Dermis microvascular lymphatic vessel endothelial cell (primary cell): ENCODE data around the gene HDGF. TPM values are rescaled to one million over a fixed set of nuclear protein-coding genes. Genes with fewer than 3 reads are reported as not detected.

Source experiments
- DNase-seq, 2 donors: peaks; one replicate each; pipeline versions ENCODE4 v3.0.0 to v3.0.0-alpha.2; 2010; ENCODE audit warnings: low read depth in 2 of 2
- total RNA-seq: library from RNA; depleted of rRNA; stranded (reverse); fragments of >200 nt; gene quantifications from 2 replicates; pipeline ENCODE4 v1.2.1, GENCODE V29; 2014

The HDGF gene
- total RNA-seq, 1 donor from 2014 or later, result 114 TPM

GRCh38 chr1:156700736-156701531 lies 50.5 kb downstream of the HDGF start:
- DNase-seq, result no peak

DNA sequence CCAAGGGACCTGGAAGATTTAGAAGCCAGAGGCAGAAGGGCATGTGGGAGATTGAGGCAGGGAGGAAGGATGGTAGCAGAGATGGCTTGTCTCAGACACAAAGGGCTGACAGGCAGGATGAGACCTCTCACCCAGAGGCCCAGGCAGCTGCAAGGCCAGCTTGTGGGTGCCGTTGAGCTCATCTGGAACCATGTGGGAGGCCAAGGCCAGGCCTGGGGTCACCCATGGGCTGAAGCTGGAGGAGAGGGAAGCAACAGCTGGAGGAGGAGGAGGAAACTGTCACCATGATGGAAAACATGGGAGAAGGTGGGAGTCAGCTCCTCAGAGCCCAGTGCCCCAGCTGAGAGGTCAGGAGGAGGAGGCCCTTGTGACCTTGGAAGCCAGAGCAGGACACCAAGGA lies 52.5 kb downstream of the HDGF start:
- no peak for DNase-seq

DNA sequence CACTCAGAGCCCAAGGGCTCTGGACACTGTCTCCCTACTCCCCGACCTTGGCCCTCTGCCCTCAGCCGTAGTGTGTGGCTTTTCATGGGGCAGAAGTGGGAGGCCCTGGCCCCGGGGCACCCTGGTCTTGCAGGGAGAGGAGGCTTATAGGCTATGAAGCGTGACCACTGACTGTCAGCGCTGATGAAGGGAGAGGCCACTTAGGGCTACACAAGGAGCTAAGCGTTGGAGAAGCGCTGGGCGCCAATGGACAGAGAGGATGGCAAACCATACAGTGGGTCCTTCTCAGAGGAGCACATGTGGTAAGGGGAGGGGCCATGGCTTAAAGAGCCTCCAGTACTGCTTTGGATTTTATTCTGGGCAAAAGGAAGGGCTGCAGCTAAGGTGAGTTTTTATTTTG lies 54.0 kb downstream of the HDGF start:
- DNase-seq, result no peak

- DNase-seq, result no peak
Measured at GRCh38 chr1:156696755-156697154, 54.7 kb downstream of the HDGF start.

GRCh38 chr1:156694690-156694962 lies 56.8 kb downstream of the HDGF start:
- DNase-seq, result no peak

DNA sequence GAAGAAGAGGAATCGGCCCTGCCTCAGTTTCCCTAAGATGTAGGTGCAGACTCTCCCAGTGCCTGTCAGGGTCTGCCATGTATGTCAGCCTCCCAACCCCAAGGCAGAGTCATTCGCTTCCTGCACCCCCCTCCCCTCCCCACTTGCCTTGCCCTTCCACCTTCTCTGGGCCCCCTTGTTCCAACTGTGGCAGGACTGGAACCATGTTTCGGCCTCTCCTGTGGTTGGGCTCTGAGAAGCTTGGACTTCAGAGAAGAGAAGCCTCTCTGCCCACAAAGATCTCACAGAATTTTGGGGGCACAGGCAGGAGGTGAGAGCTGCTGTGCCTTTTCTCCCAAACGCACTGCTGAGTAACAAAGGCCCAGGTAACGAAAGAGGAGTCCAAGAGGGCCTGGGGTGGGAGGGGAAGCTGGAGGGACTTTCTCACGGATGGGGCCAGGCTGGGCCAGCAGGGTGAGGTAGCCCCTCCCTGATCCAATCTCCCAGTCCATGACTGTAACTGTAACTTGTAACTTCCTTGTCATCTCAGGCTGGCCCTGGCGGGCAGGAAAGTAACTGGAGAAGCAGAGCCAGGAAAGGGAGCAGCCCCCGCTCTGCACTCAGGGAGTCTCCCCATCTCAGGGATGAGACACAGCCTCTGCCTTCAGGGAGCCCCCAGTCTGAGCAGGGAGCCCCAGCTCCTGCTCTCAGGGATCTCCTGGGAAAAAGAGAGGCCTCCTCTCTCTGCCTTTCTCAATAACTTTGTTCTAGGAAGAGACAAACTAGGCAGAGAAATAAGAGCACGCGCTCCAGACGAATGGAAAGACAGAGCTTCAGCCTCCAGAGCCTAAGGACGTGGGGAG lies 57.4 kb downstream of the HDGF start:
- no peak for DNase-seq

DNA sequence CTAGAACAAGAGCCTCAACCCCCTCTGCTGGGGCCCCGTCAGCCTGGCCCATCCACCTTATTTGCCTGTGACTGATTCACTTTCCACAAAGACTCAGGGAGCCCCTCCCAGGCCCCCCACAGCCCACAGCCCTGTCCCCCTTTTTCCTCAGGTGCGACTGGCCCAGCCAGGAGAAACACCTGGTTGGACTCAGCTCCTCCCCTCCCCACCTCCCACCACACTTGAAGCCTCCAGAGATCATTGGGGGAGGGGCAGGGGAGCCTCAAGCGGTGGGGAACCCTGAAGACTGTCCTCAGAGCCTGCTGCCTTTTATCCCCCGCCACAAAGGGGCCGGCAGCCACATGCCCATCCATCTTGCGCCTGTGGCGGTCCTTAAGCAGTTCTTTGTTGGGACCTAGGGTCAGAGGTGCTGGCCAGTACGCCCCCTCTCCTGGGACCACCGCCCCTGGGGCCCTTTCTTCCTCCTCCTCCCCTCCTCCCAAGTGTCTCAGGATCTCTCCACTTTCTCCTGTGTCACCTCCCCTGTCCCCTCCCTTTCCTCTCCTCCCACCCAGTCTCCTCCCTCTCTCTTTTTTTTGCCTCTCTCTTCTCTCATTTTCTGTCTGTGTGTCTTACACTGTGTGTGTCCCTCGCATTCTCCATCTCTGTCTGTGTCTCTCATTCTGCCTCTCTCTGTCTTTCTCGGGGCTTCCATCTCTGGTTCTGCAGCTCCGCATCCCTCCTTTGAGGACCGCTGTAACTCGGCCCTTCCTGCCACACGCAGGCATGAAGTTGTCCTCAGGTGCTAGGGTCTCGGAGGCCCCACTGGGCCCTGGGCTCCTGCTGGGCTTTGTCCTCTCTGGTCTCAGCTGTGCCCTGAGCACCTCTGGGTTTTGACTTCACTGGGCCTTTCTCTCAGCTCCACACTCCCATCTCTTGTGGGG lies 58.3 kb downstream of the HDGF start:
- no peak for DNase-seq

DNA sequence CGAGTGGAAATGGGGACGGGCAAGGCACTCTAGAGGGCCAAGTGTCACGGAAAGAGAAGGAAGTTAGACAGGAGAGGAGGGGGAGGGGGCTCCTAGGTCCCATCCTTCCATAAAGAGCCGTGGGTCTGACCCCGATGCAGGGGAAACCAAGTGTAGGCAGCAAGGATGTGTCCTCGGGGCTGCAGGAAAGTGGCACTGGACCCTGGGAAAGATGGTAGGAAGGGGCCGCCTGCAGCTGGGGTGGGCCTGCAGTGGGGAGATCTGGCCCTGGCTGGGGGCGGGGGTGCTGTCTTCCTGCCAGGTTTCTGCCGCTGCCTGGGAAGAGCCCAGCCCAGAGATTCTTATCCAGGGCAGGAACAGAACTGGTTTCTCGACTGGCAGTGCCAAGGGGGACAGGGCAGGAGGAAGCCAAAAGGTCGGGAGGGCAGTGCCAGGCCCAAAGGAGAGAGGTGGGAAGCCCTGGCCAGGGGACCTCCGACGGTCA lies 59.0 kb downstream of the HDGF start:
- no peak for DNase-seq

Other genes with a start within 250 kb of the HDGF start
- gene IQGAP3, start 179.1 kb downstream of the HDGF start, total RNA-seq, result 6.8 and 12.8 TPM in 2 replicates
- gene TTC24, start 172.0 kb downstream of the HDGF start, total RNA-seq, result not detected in 2 replicates
- gene NAXE, start 159.9 kb downstream of the HDGF start, total RNA-seq, result 53.1 and 55.3 TPM in 2 replicates
- gene GPATCH4, start 150.2 kb downstream of the HDGF start, total RNA-seq, result 12.7 and 18.1 TPM in 2 replicates
- gene HAPLN2, start 132.3 kb downstream of the HDGF start, total RNA-seq, result 0.13 TPM in 1 of 2 replicates, not detected in the other
- gene BCAN, start 109.6 kb downstream of the HDGF start, total RNA-seq, result not detected in 2 replicates
- 38.3 and 55.1 TPM in 2 replicates for gene NES, start 74.3 kb downstream of the HDGF start, total RNA-seq
- 0.25 TPM in 1 of 2 replicates, not detected in the other for gene CRABP2, start 46.1 kb downstream of the HDGF start, total RNA-seq
- gene METTL25B, start 23.2 kb downstream of the HDGF start, total RNA-seq, result 7.3 and 12.4 TPM in 2 replicates
- gene ISG20L2, start 22.9 kb downstream of the HDGF start, total RNA-seq, result 6.0 and 7.2 TPM in 2 replicates
- 29.8 and 46.7 TPM in 2 replicates for gene MRPL24, start 10.6 kb downstream of the HDGF start, total RNA-seq
- 9.6 and 13.3 TPM in 2 replicates for gene PRCC, start 15.9 kb upstream of the HDGF start, total RNA-seq
- gene SH2D2A, start 65.2 kb upstream of the HDGF start, total RNA-seq, result 0.13 TPM in 1 of 2 replicates, not detected in the other
- not detected in 2 replicates for gene INSRR, start 107.4 kb upstream of the HDGF start, total RNA-seq
- gene NTRK1, start 109.2 kb upstream of the HDGF start, total RNA-seq, result not detected in 2 replicates
- 10.9 and 25.2 TPM in 2 replicates for gene PEAR1, start 142.0 kb upstream of the HDGF start, total RNA-seq
- 0.13 TPM in 2 replicates for gene LRRC71, start 169.0 kb upstream of the HDGF start, total RNA-seq